GM12878 (cell line): ENCODE measurements around the gene TET3. TPM values are rescaled to one million over a fixed set of nuclear protein-coding genes. Genes with fewer than 3 reads are reported as not detected.
A peak's percentile ranks its signal among the peaks of the same experiment; 100 is the strongest.

ENCODE experiments used
- ATAC-seq: fragments of 200-7000 bp; cut with Tn5 transposase; 3 replicates; pipeline ENCODE4 v1.9.1; 2020; ENCODE audit warnings: mild to moderate bottlenecking, moderate library complexity
- BruUV-seq: library from RNA; stranded (reverse); fragments of 400-500 nt; replicated peaks from 2 replicates; lab custom pipeline; 2021; lab: Mats Ljungman, UMichigan
- CTCF ChIA-PET: fragments of 300-600 bp; sonication (Branson Sonifier 250); formaldehyde crosslinking; extraction: SDS; loops from one replicate; lab custom pipeline; 2021; ENCODE audit warnings: inconsistent platforms; lab: Yijun Ruan, JAX
- POLR2A ChIA-PET: fragments of 350-600 bp; formaldehyde crosslinking; extraction: SDS; loops from one replicate; lab custom pipeline; 2021; ENCODE audit warnings: inconsistent platforms; lab: Charles Lee
- RAD21 ChIA-PET: fragments of 300-600 bp; sonication (Branson Sonifier 250); formaldehyde crosslinking; loops from one replicate; lab custom pipeline; 2023; ENCODE audit warnings: antibody characterized with exemption; ENCODE audit not compliant: unreplicated experiment; lab: Charles Lee
- SMC1A ChIA-PET: fragments of 300-600 bp; sonication (Branson Sonifier 250); formaldehyde crosslinking; loops from one replicate; lab custom pipeline; 2023; ENCODE audit not compliant: unreplicated experiment, uncharacterized antibody; lab: Charles Lee
- DNase-seq: peaks from one replicate; pipeline ENCODE4 v3.0.0-alpha.2; 2011; ENCODE audit warnings: low read depth, low spot score
- FAIRE-seq: peaks from 3 replicates; lab custom pipeline; 2011; peaks lifted over from hg19 to GRCh38; lab: Jason Lieb, UNC
- H2AFZ ChIP-seq: 2 replicates; pipeline ENCODE4 v1.6.0; 2011; ENCODE audit warnings: low read depth, low read length, control low read depth; ENCODE audit not compliant: control insufficient read depth
- H3K27ac ChIP-seq: 2 replicates; pipeline ENCODE4 v1.5.1; 2011; ENCODE audit warnings: control low read depth; ENCODE audit not compliant: control insufficient read depth, insufficient read depth
- H3K27me3 ChIP-seq, 2 experiments: replicated peaks in 1 of 2; 2 replicates each; pipeline versions ENCODE4 v1.6.0 to v1.6.1; 2011; ENCODE audit warnings: low read length in 1 of 2; ENCODE audit not compliant: control insufficient read depth in 2 of 2, insufficient read depth in 2 of 2
- H3K36me3 ChIP-seq, 2 experiments: 2 replicates each; pipeline ENCODE4 v1.5.1; 2011; ENCODE audit warnings: low read length in 1 of 2; ENCODE audit not compliant: control insufficient read depth in 2 of 2, insufficient read depth in 2 of 2
- H3K4me1 ChIP-seq: 2 replicates; pipeline ENCODE4 v1.6.1; 2011; ENCODE audit warnings: mild to moderate bottlenecking, low read length, moderate library complexity, mixed read lengths; ENCODE audit not compliant: control insufficient read depth, insufficient read depth
- H3K4me2 ChIP-seq: 2 replicates; pipeline ENCODE4 v1.6.0; 2011; ENCODE audit warnings: control low read depth; ENCODE audit not compliant: control insufficient read depth, insufficient read depth
- H3K4me3 ChIP-seq: fragments of 200-600 bp; sonication (generic); 2 replicates; pipeline ENCODE4 v1.5.1; 2016
- H3K79me2 ChIP-seq: 2 replicates; pipeline ENCODE4 v1.6.0; 2011; ENCODE audit warnings: low read length; ENCODE audit not compliant: control insufficient read depth, insufficient read depth
- H3K9ac ChIP-seq: 2 replicates; pipeline ENCODE4 v1.8.0; 2011; ENCODE audit warnings: low read length, control low read depth, mixed read lengths; ENCODE audit not compliant: control insufficient read depth, insufficient read depth
- H3K9me3 ChIP-seq: replicated peaks from 3 replicates; pipeline ENCODE4 v1.5.1; 2011; ENCODE audit warnings: mild to moderate bottlenecking, low read length; ENCODE audit not compliant: control insufficient read depth, insufficient read depth
- H4K20me1 ChIP-seq: 2 replicates; pipeline ENCODE4 v1.6.0; 2011; ENCODE audit not compliant: control insufficient read depth, insufficient read depth
- CBFB ChIP-seq: IDR thresholded peaks from 2 replicates; pipeline ENCODE4 v1.6.1; 2016; ENCODE audit warnings: antibody characterized with exemption, low read depth
- CTCF ChIP-seq, 3 experiments: IDR thresholded peaks in 2 of 3; conservative IDR thresholded peaks in 1 of 3; 2 replicates each; pipeline ENCODE4 v1.5.1; 2011; ENCODE audit warnings: low read depth in 3 of 3, low read length in 3 of 3, mild to moderate bottlenecking in 3 of 3, control low read depth in 2 of 3, moderate library complexity in 2 of 3, inconsistent platforms in 1 of 3, mixed read lengths in 1 of 3; ENCODE audit not compliant: control insufficient read depth in 2 of 3, insufficient read depth in 1 of 3; ENCODE audit errors: extremely low read depth in 1 of 3
- IKZF2 ChIP-seq, 2 experiments: fragments of 450-650 bp; IDR thresholded peaks; 2 replicates each; pipeline ENCODE4 v1.6.1; 2017; ENCODE audit warnings: mild to moderate bottlenecking in 2 of 2, moderate library complexity in 2 of 2
- MYB ChIP-seq: fragments of 150-350 bp; IDR thresholded peaks from 2 replicates; pipeline ENCODE4 v1.6.1; 2014; ENCODE audit warnings: mild to moderate bottlenecking, low read depth, low read length, borderline replicate concordance
- PKNOX1 ChIP-seq: fragments of 450-650 bp; IDR thresholded peaks from 2 replicates; pipeline ENCODE4 v1.6.1; 2016; ENCODE audit warnings: mild to moderate bottlenecking
- RUNX3 ChIP-seq: IDR thresholded peaks from 2 replicates; pipeline ENCODE4 v1.6.1; 2012; ENCODE audit warnings: low read length, inconsistent platforms
- SKIL ChIP-seq: fragments of 450-650 bp; IDR thresholded peaks from 2 replicates; pipeline ENCODE4 v1.6.1; 2017; ENCODE audit warnings: mild to moderate bottlenecking, low read depth, inconsistent platforms; ENCODE audit not compliant: poor library complexity, severe bottlenecking
- STAT1 ChIP-seq: fragments of 450-650 bp; conservative IDR thresholded peaks from 2 replicates; pipeline ENCODE4 v1.6.1; 2014; ENCODE audit warnings: antibody characterized with exemption, mild to moderate bottlenecking
- ZBTB33 ChIP-seq: fragments of 450-650 bp; IDR thresholded peaks from 2 replicates; pipeline ENCODE4 v1.6.1; 2017; ENCODE audit warnings: mild to moderate bottlenecking
- ZNF687 ChIP-seq: fragments of 450-650 bp; IDR thresholded peaks from 2 replicates; pipeline ENCODE4 v1.6.1; 2017; ENCODE audit warnings: mild to moderate bottlenecking, moderate library complexity
- WGBS: methylation state at CpG from one replicate; pipeline ENCODE4 v1.1.6; 2016; ENCODE audit warnings: low lambda C conversion rate; ENCODE audit not compliant: insufficient replicate concordance, insufficient coverage; ENCODE audit errors: missing lambda C conversion rate; 5-methylcytosine and 5-hydroxymethylcytosine counted together
- in situ Hi-C: fragments of 300-500 bp; cut with MboI; formaldehyde crosslinking; loops from 9 replicates; pipeline ENCODE4 v1.14.3; 2018; ENCODE audit warnings: mixed read lengths
- intact Hi-C: fragments of 100-400 bp; cut with micrococcal nuclease; formaldehyde crosslinking; loops from one replicate; pipeline ENCODE4 v1.14.2; 2022; ENCODE audit not compliant: unreplicated experiment
- polyA plus RNA-seq, 11 experiments: library from polyadenylated mRNA; depleted of rRNA in 4 of 11; unstranded in 6 of 11; stranded (reverse) in 5 of 11; fragments of >200 nt; fragmentation: Nextera tagmentation in 4 of 11; fragmentation: Illumina TruSeq in 1 of 11; extraction: Ambion mirVana in 4 of 11; extraction: Trizol in 1 of 11; gene quantifications; 1 replicate in 1 of 11; 2 replicates in 10 of 11; pipeline versions ENCODE4 v1.2.1 to v1.2.3, GENCODE V29; 2011 to 2016; ENCODE audit warnings: inconsistent platforms in 2 of 11, missing spikeins in 2 of 11, low read depth in 1 of 11
- total RNA-seq, 4 experiments: library from RNA; depleted of rRNA in 3 of 4; stranded (reverse); fragments of >200 nt in 3 of 4; fragmentation: Illumina TruSeq in 1 of 4; extraction: Trizol in 1 of 4; gene quantifications; 2 replicates each; pipeline versions ENCODE4 v1.2.1 to v1.2.3, GENCODE V29; 2013 to 2021

Gene TET3
- total and polyA plus RNA-seq, 10 of the 15 experiments (the other 5 are each of a cell fraction or from before 2014, with no cell fraction given): 0.77 to 25.9 (median 8.5) TPM

- ATAC-seq: peak; percentile 88
- Histone ChIP-seq H3K27me3 (no peaks in the 10 kb centered on the region), H4K20me1 (no peaks in the 10 kb centered on the region), H3K4me2 (peak overlapping the region; percentile 60), H3K9me3 (no peaks in the 10 kb centered on the region), H2AFZ (no peak overlapping the region), H3K9ac (no peak overlapping the region), H3K79me2 (peaks cover 82% of the 10 kb centered on the region), H3K36me3 (peaks cover 2 to 5% of the 10 kb centered on the region in 2 experiments; a peak in 3 of 4 replicates), H3K4me3 (no peak overlapping the region), H3K27ac (no peak overlapping the region), H3K4me1 (peaks cover 26% of the 10 kb centered on the region)
- WGBS: 94% methylated on average over 3 of the region's 3 CpGs
- CTCF ChIA-PET: interaction anchor here (0.6 to 1.3 kb wide), 8 partner anchors 9 to 78 kb away, joined by 3 to 4 read pairs (median 3); no protein-coding TSS in a partner anchor
- BruUV-seq: no TSS peak
- FAIRE-seq: no peak
- no peak for DNase-seq
- POLR2A ChIA-PET: interaction anchor here (0.5 to 5.7 kb wide), 5 partner anchors 9 to 417 kb away, joined by 3 to 68 read pairs (median 4); no protein-coding TSS in a partner anchor
- intact Hi-C loops (no loop called here), in situ Hi-C loops (no loop called here)
- SMC1A ChIA-PET: interaction anchor here (0.7 to 5.7 kb wide), 17 partner anchors 8 to 190 kb away, joined by 3 to 94 read pairs (median 4); partner anchors contain the start of gene STAMBP
- RAD21 ChIA-PET: interaction anchor here (1.0 to 2.1 kb wide), 11 partner anchors 9 to 36 kb away, joined by 3 to 12 read pairs (median 5); no protein-coding TSS in a partner anchor
- TF ChIP-seq RUNX3 (peak; percentile 80), IKZF2 (IDR thresholded peaks at IDR 0.05) (peak; percentile 24 to 38; a peak in 2 of 4 replicates), PKNOX1 (no peak; the same call in 1 of the 2 replicates), ZNF687 (peak; percentile 64), CBFB (no peak), MYB (no peak), SKIL (no peak), CTCF (IDR thresholded peaks at IDR 0.05 in 2 of 3, conservative IDR thresholded peaks at IDR 0.05 in 1 of 3; ENCODE audit: control insufficient read depth in 2 of 3, extremely low read depth in 1 of 3, insufficient read depth in 1 of 3, low read depth in 3 of 3, low read length in 3 of 3) (no peak), STAT1 (no peak), ZBTB33 (peak; percentile 74; the same call in 1 of the 2 replicates)
These were observed 32.5 kb downstream of the TET3 start for GRCh38 chr2:74017223-74017622.
